GM15510 (cell line): ENCODE results near the gene PPP1R14C.

Source experiments
- POLR2A ChIP-seq: IDR thresholded peaks from 3 replicates; pipeline ENCODE4 v1.6.1; 2011; ENCODE audit warnings: borderline replicate concordance; ENCODE audit not compliant: insufficient read length; ENCODE audit errors: extremely low read depth

Gene PPP1R14C

DNA sequence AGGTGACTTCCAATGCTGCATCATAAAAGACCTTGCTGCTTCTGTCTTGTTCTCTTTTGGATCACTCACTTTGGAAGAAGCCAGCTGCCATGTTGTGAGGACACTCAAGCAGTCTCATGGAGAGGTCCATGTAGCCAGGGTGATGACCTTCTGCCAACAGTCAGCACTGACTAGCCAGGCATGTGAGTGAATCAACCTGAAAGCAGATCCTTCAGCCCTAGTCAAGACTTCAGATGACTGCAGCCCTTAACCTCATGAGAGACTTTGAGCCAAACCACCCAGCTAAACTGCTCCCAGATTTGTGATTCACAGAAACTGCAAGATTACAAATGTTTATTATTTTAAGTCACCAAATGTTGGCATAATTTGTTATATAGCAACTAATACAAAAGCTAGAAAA lies 140.0 kb downstream of the PPP1R14C start:
- no peak for TF ChIP-seq POLR2A

DNA sequence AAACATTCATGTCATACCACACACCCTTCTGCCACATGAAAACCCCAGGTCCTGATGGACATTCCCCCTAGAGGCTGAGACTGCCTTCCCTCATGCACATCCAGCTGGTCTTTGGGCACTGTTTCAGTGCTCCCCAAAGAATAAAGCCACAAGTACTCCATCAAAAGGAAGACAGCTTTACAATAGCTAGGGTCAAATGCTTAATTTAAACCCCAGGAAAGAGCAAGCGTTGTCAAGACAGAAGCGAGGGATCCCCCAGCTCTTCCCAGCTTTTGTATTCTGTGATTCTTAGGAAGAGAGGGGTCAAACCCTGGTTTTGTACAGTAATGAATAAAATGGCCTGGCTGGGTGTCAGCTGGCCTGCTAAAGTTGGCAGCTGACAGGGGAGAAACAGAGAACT lies 143.6 kb downstream of the PPP1R14C start:
- TF ChIP-seq POLR2A: no peak

DNA sequence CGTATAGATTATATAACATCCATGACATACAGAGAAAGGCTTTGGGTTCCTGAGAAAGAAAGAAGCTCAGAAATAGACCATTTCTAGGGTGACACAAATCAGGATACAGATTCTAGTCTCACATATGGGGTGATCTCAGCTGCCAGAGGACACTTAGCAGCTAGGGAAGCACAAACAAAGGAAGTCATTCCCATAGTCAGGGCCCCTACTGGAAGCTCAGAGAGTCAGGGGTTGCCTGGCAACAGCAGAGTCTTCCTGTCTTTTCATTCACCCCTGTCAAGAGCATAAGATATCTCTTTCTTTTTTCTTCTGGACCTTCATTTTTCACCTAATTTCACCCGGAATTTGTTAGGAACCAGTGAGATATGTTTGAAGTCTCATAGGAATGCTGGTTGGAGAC lies 144.1 kb downstream of the PPP1R14C start:
- TF ChIP-seq POLR2A: no peak

DNA sequence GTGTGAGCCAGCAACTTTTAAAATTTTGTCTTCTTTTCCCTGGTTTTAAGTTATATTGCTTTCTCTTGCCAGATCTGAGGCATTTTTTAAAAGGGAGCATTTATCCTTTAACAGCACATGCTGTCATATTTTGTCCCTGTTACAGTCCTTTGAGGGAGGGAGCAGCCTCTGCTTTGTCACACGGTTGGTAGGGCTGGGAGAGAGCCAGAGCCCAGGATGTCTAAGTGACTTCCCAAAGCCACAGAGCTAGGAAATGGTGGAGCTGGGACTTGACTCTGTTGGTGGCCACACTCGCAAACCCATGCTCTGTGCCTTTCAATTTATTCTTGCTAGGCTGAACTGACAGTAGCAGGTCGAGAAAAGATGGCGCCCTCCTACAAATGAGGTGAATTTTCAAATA lies 145.6 kb downstream of the PPP1R14C start:
- no peak for TF ChIP-seq POLR2A

DNA sequence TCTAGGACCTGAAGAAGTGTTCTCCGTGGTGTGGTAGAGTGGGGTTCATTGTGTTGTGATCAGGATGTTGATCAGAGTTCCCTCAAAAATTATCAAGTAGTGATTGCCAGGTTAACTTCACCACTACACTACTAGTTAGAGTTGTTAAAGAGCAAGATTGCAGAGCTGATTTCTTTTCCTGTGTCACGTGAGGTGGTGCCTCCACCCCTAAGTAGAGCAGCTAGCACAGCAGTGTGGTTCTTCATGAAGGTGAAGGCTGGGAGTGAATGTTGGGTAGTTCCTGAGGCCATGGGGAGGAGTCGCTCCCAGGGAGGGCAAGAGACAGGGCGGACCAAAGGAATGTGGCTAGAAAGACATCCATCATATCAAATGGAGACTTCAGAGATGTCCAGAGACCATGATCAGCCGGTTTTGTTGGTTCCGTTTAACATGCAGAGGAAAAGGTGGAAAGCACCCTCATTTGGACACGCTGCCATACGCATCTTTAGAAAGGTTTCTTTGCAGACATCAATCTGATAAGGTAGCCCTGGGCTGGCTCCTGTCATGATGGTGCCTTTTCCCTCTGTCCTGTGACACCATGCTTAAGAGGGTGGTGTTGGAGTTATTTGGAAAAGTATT lies 146.7 kb downstream of the PPP1R14C start:
- TF ChIP-seq POLR2A: no peak

DNA sequence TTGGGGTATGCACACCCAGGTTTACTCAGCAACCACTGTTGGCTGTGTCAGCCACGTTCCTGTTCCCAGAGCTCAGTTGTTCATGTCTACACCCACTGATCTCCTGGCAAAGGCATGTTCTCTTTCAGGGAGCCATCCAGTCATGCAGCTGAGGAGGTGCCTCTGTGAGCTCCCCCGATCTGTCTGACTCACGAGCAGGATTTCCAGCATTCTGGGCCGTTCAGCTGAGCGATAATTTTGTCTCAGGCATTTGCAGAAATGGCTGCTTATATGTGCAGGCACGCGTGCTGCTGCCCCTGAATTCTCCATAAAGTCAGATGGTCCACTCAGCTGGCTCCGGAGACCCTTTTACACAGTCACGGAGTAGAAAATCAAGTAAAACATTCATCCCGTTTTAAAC lies 147.6 kb downstream of the PPP1R14C start:
- no peak for TF ChIP-seq POLR2A

DNA sequence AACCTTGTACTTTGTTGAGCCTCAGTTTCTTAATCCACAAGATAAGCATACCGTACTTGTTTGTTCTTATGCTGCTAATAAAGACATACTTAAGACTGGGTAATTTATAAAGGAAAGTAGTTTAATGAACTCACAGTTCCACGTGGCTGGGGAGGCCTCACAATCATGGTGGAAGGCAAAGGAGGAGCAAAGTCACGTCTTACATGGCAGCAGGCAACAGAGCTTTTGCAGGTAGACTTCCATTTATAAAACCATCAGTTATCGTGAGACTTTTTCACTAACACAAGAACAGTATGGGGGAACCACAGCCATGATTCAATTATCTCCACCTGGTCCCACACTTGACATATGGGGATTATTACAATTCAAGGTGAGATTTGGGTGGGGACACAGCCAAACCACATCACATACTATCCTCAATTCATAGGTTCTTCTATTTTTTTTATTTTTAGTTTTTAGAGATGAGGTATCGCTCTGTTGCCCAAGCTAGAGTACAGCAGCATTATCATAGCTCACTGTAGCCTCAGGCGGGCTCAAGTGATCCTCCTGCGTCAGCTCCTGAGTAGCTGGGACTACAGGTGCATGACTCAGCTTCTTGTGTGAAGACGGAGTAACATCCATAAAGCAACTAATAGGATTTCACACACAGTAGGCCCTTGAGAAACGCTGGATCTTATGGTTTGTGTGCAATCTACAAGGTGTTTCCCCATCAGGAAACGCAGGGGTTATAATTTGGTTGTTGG lies 149.3 kb downstream of the PPP1R14C start:
- TF ChIP-seq POLR2A: no peak

DNA sequence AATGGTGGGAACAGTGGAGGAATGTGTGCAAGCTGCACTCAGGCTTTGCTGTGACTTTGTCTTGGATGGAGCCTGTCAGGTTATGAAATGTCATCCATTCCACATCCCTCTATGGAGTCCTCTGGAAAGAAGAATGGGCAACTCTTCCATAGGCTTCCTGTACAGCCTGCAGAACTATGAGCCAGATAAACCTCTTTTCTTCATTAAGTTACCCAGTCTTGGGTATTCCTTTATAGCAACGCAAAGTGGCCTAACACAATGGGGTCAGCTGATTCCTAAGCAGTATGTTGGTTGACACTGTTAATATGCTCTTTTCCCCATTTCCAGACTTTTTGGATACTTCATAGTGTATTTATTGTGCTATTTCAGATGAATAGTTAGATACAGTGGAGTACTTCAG lies 150.2 kb downstream of the PPP1R14C start:
- TF ChIP-seq POLR2A: no peak

DNA sequence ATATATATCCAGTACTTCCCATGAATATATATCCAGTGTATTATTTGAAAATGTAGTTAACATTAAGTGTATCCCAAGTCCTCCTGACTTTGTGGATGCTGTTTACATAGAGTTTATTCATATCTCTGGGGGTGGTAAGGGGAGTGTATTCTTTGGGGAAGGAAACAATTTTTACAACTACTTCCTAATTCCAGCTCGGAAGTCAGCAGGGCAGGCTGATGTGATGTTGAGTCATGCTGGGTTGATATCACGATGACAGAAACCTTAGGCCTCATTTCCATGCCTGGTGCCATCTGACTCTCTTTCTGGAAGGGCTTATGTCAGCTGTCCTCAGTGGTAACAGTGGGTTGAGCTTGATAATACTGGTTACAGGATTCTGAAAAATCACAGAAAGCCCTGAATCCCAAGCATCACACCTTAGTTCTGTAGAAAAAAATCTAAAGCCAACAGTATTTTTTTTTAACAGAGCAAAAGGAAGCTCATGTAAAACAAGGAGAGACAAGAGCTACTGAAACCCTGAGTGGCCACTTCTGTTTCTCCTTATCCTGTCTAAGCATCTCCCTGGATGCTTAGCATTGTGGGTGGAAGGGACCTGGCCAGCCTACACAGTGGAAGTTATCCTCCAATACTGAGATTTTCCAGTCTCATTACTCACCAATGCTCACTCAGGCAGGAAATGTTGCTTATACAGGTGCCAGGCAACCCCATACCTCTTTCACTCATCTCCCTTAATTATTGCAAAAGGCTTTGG lies 150.8 kb downstream of the PPP1R14C start:
- no peak for TF ChIP-seq POLR2A

DNA sequence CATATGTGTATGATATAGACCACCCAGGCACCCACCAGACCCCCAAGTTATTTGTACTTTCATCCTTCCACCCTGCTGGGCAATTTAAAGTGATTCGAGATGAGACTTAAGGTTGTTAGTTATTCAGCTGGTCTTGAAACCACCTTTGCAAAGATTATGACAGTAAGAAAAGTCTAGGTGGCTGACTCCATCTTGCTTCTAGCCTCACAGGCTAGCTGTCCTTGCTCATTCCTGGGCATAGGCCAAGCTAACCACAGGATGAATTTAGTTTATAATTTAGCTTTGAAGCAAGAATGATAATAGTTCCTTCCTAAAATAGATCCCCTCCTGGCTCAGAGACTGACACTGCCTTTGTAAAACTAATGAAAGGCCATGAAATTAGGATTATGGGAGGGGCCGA lies 154.0 kb downstream of the PPP1R14C start:
- no peak for TF ChIP-seq POLR2A

DNA sequence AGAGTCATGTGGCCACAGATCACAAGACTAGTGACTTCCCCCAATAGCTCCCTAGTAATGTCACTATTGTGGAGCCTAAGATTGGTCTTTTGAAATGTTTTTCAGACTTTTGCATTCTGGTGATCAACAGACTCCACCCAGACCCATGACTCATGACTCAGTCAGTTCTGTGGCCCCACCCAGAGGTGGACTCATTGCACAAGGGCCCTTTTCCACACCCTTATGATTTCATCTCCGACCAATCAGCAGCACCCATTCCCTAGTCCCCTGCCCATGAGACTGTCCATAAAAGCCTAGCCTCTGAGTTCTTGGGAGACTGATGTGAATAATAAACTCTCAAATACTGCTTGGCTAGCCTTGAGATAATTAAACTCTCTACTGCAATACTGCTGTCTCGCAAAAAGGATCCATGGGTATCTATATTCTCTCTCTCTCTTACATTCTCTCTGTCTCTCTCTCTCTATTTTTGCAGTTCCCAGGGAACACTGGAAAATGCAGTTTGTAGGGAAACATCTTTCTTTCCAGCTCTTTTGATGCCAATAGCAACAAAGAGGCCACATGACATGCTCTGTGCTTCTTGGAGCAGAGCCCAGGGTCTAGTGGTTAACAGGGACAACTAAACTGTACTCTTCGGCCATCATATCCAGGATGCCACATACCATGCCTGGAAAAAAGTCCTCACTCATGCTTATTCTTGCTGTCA lies 154.6 kb downstream of the PPP1R14C start:
- no peak for TF ChIP-seq POLR2A

DNA sequence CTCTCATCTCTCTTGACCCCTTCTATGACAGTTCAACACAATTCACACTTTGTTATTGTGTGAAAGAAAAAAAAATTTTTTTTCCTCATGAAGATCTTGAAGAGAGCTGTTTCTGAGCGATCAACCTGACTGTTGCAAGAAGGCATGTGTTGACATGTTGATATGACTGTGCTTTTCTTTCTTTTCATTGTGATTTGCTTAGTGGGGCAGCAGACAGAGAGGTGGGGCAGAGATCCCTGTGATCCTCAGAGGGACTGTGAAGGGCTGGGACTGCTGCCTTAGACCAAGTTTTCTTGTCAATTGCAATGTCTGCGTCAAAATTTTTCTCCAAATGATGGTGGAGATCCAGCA lies 155.2 kb downstream of the PPP1R14C start:
- no peak for TF ChIP-seq POLR2A

DNA sequence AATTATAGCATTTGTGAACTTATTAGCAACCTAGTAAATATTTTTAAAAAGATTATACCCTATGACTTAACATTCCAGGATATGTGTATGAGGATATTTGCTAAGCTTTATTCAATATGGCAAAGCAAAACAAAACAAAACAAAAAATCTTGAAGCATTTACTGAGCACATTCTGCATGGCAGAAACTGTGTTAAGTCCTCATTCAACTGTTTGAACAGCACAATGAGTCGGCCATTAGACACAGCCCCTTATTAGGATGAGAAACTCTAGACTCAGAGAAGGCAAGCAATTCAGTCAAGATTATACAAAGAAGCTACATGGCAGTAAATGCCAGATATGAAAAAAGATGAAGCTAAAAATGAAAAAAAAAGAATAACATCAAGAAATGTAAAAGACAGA lies 155.8 kb downstream of the PPP1R14C start:
- TF ChIP-seq POLR2A: no peak
